ENCODE results near the gene CSDE1. TPM values are rescaled to one million over a fixed set of nuclear protein-coding genes. Genes with fewer than 3 reads are reported as not detected.

Gene CSDE1
- polyA plus RNA-seq, 1 experiment: 188 TPM

DNA sequence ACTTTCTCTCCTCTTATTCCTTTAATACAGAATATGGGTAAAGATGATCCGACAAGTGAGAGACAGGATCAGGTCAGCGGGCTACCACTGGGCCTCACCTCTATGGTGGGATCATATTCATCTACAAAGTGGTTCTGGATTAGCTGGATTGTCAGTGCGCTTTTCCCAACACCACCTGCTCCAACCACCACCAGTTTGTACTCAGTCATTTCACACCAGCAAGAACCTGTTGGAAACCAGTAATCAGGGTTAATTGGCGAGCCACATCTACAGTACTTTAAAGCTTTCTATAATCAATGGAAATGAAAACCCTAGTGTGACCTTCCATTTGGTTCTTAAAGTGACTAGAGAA lies 41.9 kb downstream of the CSDE1 start:
- TF ChIP-seq, protein P1, sequence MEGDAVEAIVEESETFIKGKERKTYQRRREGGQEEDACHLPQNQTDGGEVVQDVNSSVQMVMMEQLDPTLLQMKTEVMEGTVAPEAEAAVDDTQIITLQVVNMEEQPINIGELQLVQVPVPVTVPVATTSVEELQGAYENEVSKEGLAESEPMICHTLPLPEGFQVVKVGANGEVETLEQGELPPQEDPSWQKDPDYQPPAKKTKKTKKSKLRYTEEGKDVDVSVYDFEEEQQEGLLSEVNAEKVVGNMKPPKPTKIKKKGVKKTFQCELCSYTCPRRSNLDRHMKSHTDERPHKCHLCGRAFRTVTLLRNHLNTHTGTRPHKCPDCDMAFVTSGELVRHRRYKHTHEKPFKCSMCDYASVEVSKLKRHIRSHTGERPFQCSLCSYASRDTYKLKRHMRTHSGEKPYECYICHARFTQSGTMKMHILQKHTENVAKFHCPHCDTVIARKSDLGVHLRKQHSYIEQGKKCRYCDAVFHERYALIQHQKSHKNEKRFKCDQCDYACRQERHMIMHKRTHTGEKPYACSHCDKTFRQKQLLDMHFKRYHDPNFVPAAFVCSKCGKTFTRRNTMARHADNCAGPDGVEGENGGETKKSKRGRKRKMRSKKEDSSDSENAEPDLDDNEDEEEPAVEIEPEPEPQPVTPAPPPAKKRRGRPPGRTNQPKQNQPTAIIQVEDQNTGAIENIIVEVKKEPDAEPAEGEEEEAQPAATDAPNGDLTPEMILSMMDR (IDR thresholded peaks at IDR 0.05; ENCODE audit: insufficient read depth, low read depth, low read length): no peak
- no peak for DNase-seq (ENCODE audit: low read depth)
- ChIA-PET POLR2A (no interaction called here), CTCF (interaction anchor here (0.8 to 1.7 kb wide), 4 partner anchors 9 to 370 kb away, joined by 3 to 5 read pairs (median 4); no protein-coding TSS in a partner anchor)
- Histone ChIP-seq H3K36me3 (ENCODE audit: control insufficient read depth, insufficient read depth, low read length) (peaks cover 21% of the 10 kb centered on the region), H3K4me3 (ENCODE audit: low read depth, low read length) (peak overlapping the region; percentile 84), H3K27me3 (ENCODE audit: control insufficient read depth, insufficient read depth, low read length) (no peaks in the 10 kb centered on the region)

DNA sequence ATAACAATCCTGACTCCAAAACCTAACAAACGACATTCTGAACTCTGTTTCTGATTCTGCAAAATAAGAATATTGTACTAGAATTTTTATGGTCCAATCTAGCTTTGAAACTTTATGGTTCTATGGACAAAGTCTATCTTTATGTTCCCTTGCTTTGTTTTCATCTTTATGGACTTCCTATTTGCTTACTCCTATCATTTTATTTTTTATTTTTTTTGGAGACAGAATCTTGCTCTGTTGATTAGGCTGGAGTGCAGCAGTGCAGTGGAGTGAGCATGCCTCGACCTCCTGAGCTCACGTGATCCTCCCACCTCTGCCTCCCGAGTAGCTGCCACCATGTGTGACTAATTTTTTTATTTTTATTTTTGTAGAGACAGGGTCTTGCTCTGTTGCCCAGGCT lies 44.8 kb downstream of the CSDE1 start:
- H3K4me3 ChIP-seq (ENCODE audit: low read depth, low read length): no peak overlapping the region
- ChIA-PET CTCF (interaction anchor here (0.9 to 1.6 kb wide), 2 partner anchors 9 to 12 kb away, joined by 3 read pairs; no protein-coding TSS in a partner anchor), POLR2A (no interaction called here)
- TF ChIP-seq, protein P1 (IDR thresholded peaks at IDR 0.05; ENCODE audit: insufficient read depth, low read depth, low read length): no peak
- DNase-seq (ENCODE audit: low read depth): no peak
- H3K27me3 ChIP-seq (ENCODE audit: control insufficient read depth, insufficient read depth, low read length): no peaks in the 10 kb centered on the region
- peaks cover 15% of the 10 kb centered on the region for H3K36me3 ChIP-seq (ENCODE audit: control insufficient read depth, insufficient read depth, low read length)

DNA sequence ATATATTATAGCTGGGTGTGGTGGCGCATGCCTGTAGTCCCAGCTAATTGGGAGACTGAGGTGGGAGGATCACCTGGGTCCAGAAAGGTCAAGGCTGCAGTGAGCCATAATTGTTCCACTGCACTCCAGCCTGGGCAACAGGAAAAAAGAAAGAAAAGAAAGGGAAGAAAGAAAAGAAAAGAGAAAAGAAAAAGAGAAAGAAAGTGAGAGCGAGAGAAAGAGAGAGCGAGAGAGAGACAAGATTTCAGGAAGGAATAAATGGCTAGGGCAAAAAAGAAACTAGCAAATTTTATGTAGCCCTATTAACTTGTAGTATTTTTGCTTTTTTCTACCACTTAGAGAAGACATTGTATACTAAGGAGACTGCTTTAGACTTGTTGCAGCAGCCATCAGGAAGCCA lies 47.4 kb downstream of the CSDE1 start:
- ChIA-PET CTCF (no interaction called here), POLR2A (no interaction called here)
- Histone ChIP-seq H3K4me3 (ENCODE audit: low read depth, low read length) (no peak overlapping the region), H3K36me3 (ENCODE audit: control insufficient read depth, insufficient read depth, low read length) (peaks cover 15% of the 10 kb centered on the region), H3K27me3 (ENCODE audit: control insufficient read depth, insufficient read depth, low read length) (no peaks in the 10 kb centered on the region)
- TF ChIP-seq, protein P1 (IDR thresholded peaks at IDR 0.05; ENCODE audit: insufficient read depth, low read depth, low read length): no peak
- DNase-seq (ENCODE audit: low read depth): no peak

DNA sequence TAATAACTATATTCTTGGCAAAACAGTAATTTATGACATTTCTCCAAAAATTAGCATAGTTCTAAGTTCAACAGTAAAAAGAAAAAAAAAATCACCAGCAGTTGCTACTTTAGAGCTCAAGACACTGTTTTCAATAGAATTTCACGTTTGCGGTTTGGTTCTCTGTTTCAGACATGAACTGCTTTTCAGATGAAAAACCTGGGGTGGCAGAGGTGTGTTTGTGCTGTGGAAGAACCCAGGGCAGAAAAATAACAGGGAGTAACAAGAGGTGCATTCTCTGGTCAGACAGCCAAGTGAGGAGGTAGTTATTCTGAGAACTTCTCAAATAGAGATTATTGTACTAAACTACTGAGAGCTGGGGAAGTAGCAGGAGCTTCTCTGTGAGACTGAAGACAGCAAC lies 50.2 kb downstream of the CSDE1 start:
- CTCF ChIA-PET: no interaction called here
- no peak for DNase-seq (ENCODE audit: low read depth)
- TF ChIP-seq, protein P1 (IDR thresholded peaks at IDR 0.05; ENCODE audit: insufficient read depth, low read depth, low read length): no peak
- H3K27me3 ChIP-seq (ENCODE audit: control insufficient read depth, insufficient read depth, low read length): no peaks in the 10 kb centered on the region
- POLR2A ChIA-PET: no interaction called here
- H3K36me3 ChIP-seq (ENCODE audit: control insufficient read depth, insufficient read depth, low read length): peaks cover 8% of the 10 kb centered on the region
- H3K4me3 ChIP-seq (ENCODE audit: low read depth, low read length): no peak overlapping the region

DNA sequence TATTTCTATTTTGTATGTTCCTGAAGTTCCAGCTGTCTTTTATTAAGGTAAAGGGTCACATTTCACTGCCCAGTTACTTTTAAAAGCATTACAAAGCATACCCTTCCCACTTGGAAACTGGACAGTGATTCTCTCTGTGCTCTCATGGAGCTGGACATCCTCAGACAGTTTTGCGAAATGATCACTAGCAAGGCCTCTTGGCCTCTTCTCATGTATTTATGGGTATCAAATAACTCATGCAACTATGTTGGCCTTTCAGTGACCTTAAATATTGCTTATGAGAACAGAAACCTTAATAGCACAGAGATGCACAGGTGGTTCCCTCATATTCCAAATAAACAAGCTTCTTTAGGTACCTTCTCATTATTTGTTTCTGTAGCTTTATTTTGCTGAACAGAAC lies 54.5 kb downstream of the CSDE1 start:
- H3K4me3 ChIP-seq (ENCODE audit: low read depth, low read length): no peak overlapping the region
- DNase-seq (ENCODE audit: low read depth): no peak
- ChIA-PET POLR2A (no interaction called here), CTCF (interaction anchor here (1.5 to 1.9 kb wide), 2 partner anchors 10 to 31 kb away, joined by 3 to 5 read pairs; no protein-coding TSS in a partner anchor)
- 0 out of 2 replicates have a peak, but pooled peaks cover under 1% of the 10 kb centered on the region for H3K36me3 ChIP-seq (ENCODE audit: control insufficient read depth, insufficient read depth, low read length)
- TF ChIP-seq, protein P1 (IDR thresholded peaks at IDR 0.05; ENCODE audit: insufficient read depth, low read depth, low read length): no peak
- no peaks in the 10 kb centered on the region for H3K27me3 ChIP-seq (ENCODE audit: control insufficient read depth, insufficient read depth, low read length)

Measured in BJ (cell line).